GM23248 (cell line): Measurements from ENCODE around the gene C11orf16. TPM values are rescaled to one million over a fixed set of nuclear protein-coding genes. Genes with fewer than 3 reads are reported as not detected.
A peak's percentile ranks its signal among the peaks of the same experiment; 100 is the strongest.

ENCODE experiments used
- DNase-seq: peaks from one replicate; pipeline ENCODE4 v3.0.0-alpha.2; 2015
- H2AFZ ChIP-seq: fragments of 200-600 bp; sonication (generic); 2 replicates; pipeline ENCODE4 v1.6.1; 2016; ENCODE audit warnings: antibody characterized with exemption
- H3F3A ChIP-seq: fragments of 200-600 bp; sonication (generic); 2 replicates; pipeline ENCODE4 v1.6.1; 2016; ENCODE audit warnings: mild to moderate bottlenecking, antibody characterized with exemption, mixed run types; ENCODE audit not compliant: insufficient read depth
- H3K27ac ChIP-seq: fragments of 200-600 bp; sonication (generic); 2 replicates; pipeline ENCODE4 v1.5.1; 2016; ENCODE audit warnings: mild to moderate bottlenecking
- H3K27me3 ChIP-seq: fragments of 200-600 bp; sonication (generic); replicated peaks from 2 replicates; pipeline ENCODE4 v1.6.1; 2016; ENCODE audit warnings: mild to moderate bottlenecking; ENCODE audit not compliant: insufficient read depth
- H3K36me3 ChIP-seq: fragments of 200-600 bp; sonication (generic); 2 replicates; pipeline ENCODE4 v1.6.1; 2016; ENCODE audit warnings: low read depth, mild to moderate bottlenecking
- H3K4me1 ChIP-seq: fragments of 200-600 bp; sonication (generic); 2 replicates; pipeline ENCODE4 v1.6.1; 2016; ENCODE audit warnings: mild to moderate bottlenecking; ENCODE audit not compliant: insufficient read depth
- H3K4me2 ChIP-seq: fragments of 200-600 bp; sonication (generic); one replicate; pipeline ENCODE4 v1.6.1; 2016; ENCODE audit warnings: mild to moderate bottlenecking; ENCODE audit not compliant: unreplicated experiment
- H3K4me3 ChIP-seq: fragments of 200-600 bp; sonication (generic); 2 replicates; pipeline ENCODE4 v1.5.1; 2016; ENCODE audit warnings: mild to moderate bottlenecking
- H3K79me2 ChIP-seq: fragments of 200-600 bp; sonication (generic); 2 replicates; pipeline ENCODE4 v1.6.1; 2016; ENCODE audit warnings: mild to moderate bottlenecking; ENCODE audit not compliant: insufficient read depth
- H3K9ac ChIP-seq: fragments of 200-600 bp; sonication (generic); 2 replicates; pipeline ENCODE4 v1.6.1; 2016; ENCODE audit warnings: mild to moderate bottlenecking
- H3K9me2 ChIP-seq: fragments of 200-600 bp; sonication (generic); 2 replicates; pipeline ENCODE4 v1.6.1; 2016; ENCODE audit warnings: mixed run types, mild to moderate bottlenecking, moderate library complexity; ENCODE audit not compliant: insufficient read depth
- H3K9me3 ChIP-seq: fragments of 200-600 bp; sonication (generic); one replicate; pipeline ENCODE4 v1.6.1; 2017; ENCODE audit warnings: low read depth
- H4K20me1 ChIP-seq: fragments of 200-600 bp; sonication (generic); 2 replicates; pipeline ENCODE4 v1.6.0; 2016; ENCODE audit not compliant: insufficient read depth
- EZH2 ChIP-seq: fragments of 200-600 bp; sonication (generic); IDR thresholded peaks from 2 replicates; pipeline ENCODE4 v1.6.1; 2018; ENCODE audit warnings: antibody characterized with exemption, mild to moderate bottlenecking; ENCODE audit not compliant: insufficient read depth, poor library complexity, severe bottlenecking
- EZH2phosphoT487 ChIP-seq: fragments of 200-600 bp; sonication (generic); IDR thresholded peaks from 2 replicates; pipeline ENCODE4 v1.6.1; 2018; ENCODE audit warnings: antibody characterized with exemption, moderate library complexity, mild to moderate bottlenecking, low read depth; ENCODE audit not compliant: insufficient read depth
- WGBS, 2 experiments: methylation state at CpG; one replicate each; pipeline ENCODE4 v1.1.6; 2015 to 2017; ENCODE audit warnings: low lambda C conversion rate in 2 of 2, low coverage in 1 of 2; ENCODE audit errors: missing lambda C conversion rate in 2 of 2; 5-methylcytosine and 5-hydroxymethylcytosine counted together
- in situ Hi-C: fragments of 300-500 bp; cut with MboI; formaldehyde crosslinking; loops from 2 replicates; pipeline ENCODE4 v1.15.0; 2020
- polyA plus RNA-seq: library from polyadenylated mRNA; unstranded; fragments of >200 nt; fragmentation: Nextera tagmentation; extraction: Ambion mirVana; gene quantifications from 2 replicates; pipeline ENCODE4 v1.2.1, GENCODE V29; 2016
- total RNA-seq: library from RNA; depleted of rRNA; stranded (reverse); fragments of >200 nt; shearing (Covaris generic); gene quantifications from 2 replicates; pipeline ENCODE4 v1.2.3, GENCODE V29; 2014

C11orf16 gene
- total and polyA plus RNA-seq, 2 experiments from 2014 or later: not detected

GRCh38 chr11:8963569-8964323 is 31.0 kb upstream of the C11orf16 start:
- Histone ChIP-seq H3F3A (peaks cover 18% of the 10 kb centered on the region), H3K36me3 (no peaks in the 10 kb centered on the region), H3K4me3 (peak overlapping the region; percentile 81), H3K4me2 (peak overlapping the region; percentile 91), H2AFZ (peak overlapping the region; percentile 91), H3K27me3 (no peaks in the 10 kb centered on the region), H3K27ac (peak overlapping the region; percentile 83), H3K9ac (peak overlapping the region; percentile 90), H3K9me3 (no peaks in the 10 kb centered on the region), H3K4me1 (peaks cover 16% of the 10 kb centered on the region), H3K9me2 (no peaks in the 10 kb centered on the region), H3K79me2 (peaks cover 52% of the 10 kb centered on the region), H4K20me1 (no peaks in the 10 kb centered on the region)
- TF ChIP-seq EZH2 (no peak), EZH2phosphoT487 (no peak)
- WGBS, 2 experiments: 0 to 4% methylated on average over 17 to 28 of the region's 39 CpGs
- DNase-seq: peak; percentile 85
- in situ Hi-C loops: loop anchor here (25.0 kb wide), 1 partner anchor 726 kb away; no protein-coding TSS in a partner anchor

- peaks cover 16% of the 10 kb centered on the region for H3K4me1 ChIP-seq
- peak; percentile 17 for DNase-seq
- peaks cover 18% of the 10 kb centered on the region for H3F3A ChIP-seq
- 23% methylated on average over 2 of the region's 2 CpGs for WGBS, 2 experiments
- peak overlapping the region; percentile 81 for H3K4me3 ChIP-seq
- no peaks in the 10 kb centered on the region for H3K36me3 ChIP-seq
- peak overlapping the region; percentile 90 for H3K9ac ChIP-seq
- H3K9me2 ChIP-seq: no peaks in the 10 kb centered on the region
- no peak overlapping the region for H2AFZ ChIP-seq
- H4K20me1 ChIP-seq: no peaks in the 10 kb centered on the region
- in situ Hi-C loops: loop anchor here (25.0 kb wide), 1 partner anchor 726 kb away; no protein-coding TSS in a partner anchor
- H3K4me2 ChIP-seq: peak overlapping the region; percentile 91
- no peak overlapping the region for H3K27ac ChIP-seq
- H3K9me3 ChIP-seq: no peaks in the 10 kb centered on the region
- TF ChIP-seq EZH2phosphoT487 (no peak), EZH2 (no peak)
- H3K27me3 ChIP-seq: no peaks in the 10 kb centered on the region
- H3K79me2 ChIP-seq: peaks cover 61% of the 10 kb centered on the region
Measured at GRCh38 chr11:8962841-8963240, 30.1 kb upstream of the C11orf16 start.

- DNase-seq: no peak
- Histone ChIP-seq H3F3A (peaks cover 18% of the 10 kb centered on the region), H3K4me1 (peaks cover 16% of the 10 kb centered on the region), H3K27ac (no peak overlapping the region), H3K27me3 (no peaks in the 10 kb centered on the region), H4K20me1 (no peaks in the 10 kb centered on the region), H3K9me3 (no peaks in the 10 kb centered on the region), H3K9ac (no peak overlapping the region; the same call in 1 of the 2 replicates), H3K4me3 (no peak overlapping the region), H3K36me3 (no peaks in the 10 kb centered on the region), H2AFZ (no peak overlapping the region), H3K9me2 (no peaks in the 10 kb centered on the region), H3K4me2 (no peak overlapping the region), H3K79me2 (peaks cover 75% of the 10 kb centered on the region)
- TF ChIP-seq EZH2phosphoT487 (no peak), EZH2 (no peak)
- WGBS, 2 experiments: 33 to 36% methylated on average over 2 of the region's 2 CpGs
- in situ Hi-C loops: loop anchor here (25.0 kb wide), 1 partner anchor 724 kb away; no protein-coding TSS in a partner anchor
Measured at GRCh38 chr11:8961401-8961800, 28.7 kb upstream of the C11orf16 start.

GRCh38 chr11:8959546-8960166 is 26.9 kb upstream of the C11orf16 start:
- peaks cover 16% of the 10 kb centered on the region for H3K4me1 ChIP-seq
- no peaks in the 10 kb centered on the region for H4K20me1 ChIP-seq
- no peak for TF ChIP-seq EZH2phosphoT487
- TF ChIP-seq EZH2: no peak
- H3K4me2 ChIP-seq: peak overlapping the region; percentile 60
- DNase-seq: peak; percentile 87
- H3K4me3 ChIP-seq: peak overlapping the region; percentile 10; the same call in 1 of the 2 replicates
- H3K79me2 ChIP-seq: peaks cover 85% of the 10 kb centered on the region
- no peaks in the 10 kb centered on the region for H3K9me2 ChIP-seq
- 0 to 4% methylated on average over 2 of the region's 2 CpGs for WGBS, 2 experiments
- in situ Hi-C loops: loop anchor here (25.0 kb wide), 1 partner anchor 722 kb away; no protein-coding TSS in a partner anchor
- 0 out of 2 replicates have a peak, but pooled peaks cover 13% of the 10 kb centered on the region for H3F3A ChIP-seq
- peak overlapping the region; percentile 14; the same call in 1 of the 2 replicates for H3K27ac ChIP-seq
- no peak overlapping the region for H2AFZ ChIP-seq
- peak overlapping the region; percentile 39 for H3K9ac ChIP-seq
- H3K9me3 ChIP-seq: no peaks in the 10 kb centered on the region
- no peaks in the 10 kb centered on the region for H3K36me3 ChIP-seq
- H3K27me3 ChIP-seq: no peaks in the 10 kb centered on the region
